Pancreas (tissue), 10 donors: ENCODE measurements around the gene RIPOR3. TPM values are rescaled to one million over a fixed set of nuclear protein-coding genes. Genes with fewer than 3 reads are reported as not detected.

Experiments used
- ATAC-seq, 4 donors: fragments of 200-7000 bp; cut with Tn5 transposase; one replicate each; pipeline versions ENCODE4 v1.8.0 to v1.9.1; 2020; ENCODE audit warnings: mild to moderate bottlenecking in 4 of 4, moderate library complexity in 4 of 4
- DNase-seq, 6 donors: peaks; one replicate each; pipeline ENCODE4 v3.0.0-alpha.2; 2020
- FAIRE-seq: peaks from 2 replicates; lab custom pipeline; 2012; peaks lifted over from hg19 to GRCh38; lab: Jason Lieb, UNC
- H3K27ac ChIP-seq, 4 donors: fragments of 200-600 bp; sonication (generic); 1 replicate in 3 of 4; 2 replicates in 1 of 4; pipeline versions ENCODE4 v1.5.0 to v1.8.0; 2020
- H3K27me3 ChIP-seq, 4 donors: fragments of 200-600 bp; one replicate each; pipeline ENCODE4 v1.8.0; 2021
- H3K36me3 ChIP-seq, 3 donors: fragments of 200-600 bp; sonication (generic) in 1 of 3; one replicate each; pipeline versions ENCODE4 v1.5.0 to v1.8.0; 2020 to 2021
- H3K4me1 ChIP-seq, 3 donors: fragments of 200-600 bp; one replicate each; pipeline ENCODE4 v1.8.0; 2021
- H3K4me3 ChIP-seq, 4 donors: fragments of 200-600 bp; sonication (generic) in 2 of 4; one replicate each; pipeline versions ENCODE4 v1.5.0 to v1.8.0; 2020 to 2021
- H3K9me3 ChIP-seq, 4 donors: fragments of 200-600 bp; one replicate each; pipeline ENCODE4 v1.8.0; 2021
- CTCF ChIP-seq, 4 donors: fragments of 200-600 bp; sonication (generic) in 3 of 4; IDR thresholded peaks; one replicate each; pipeline versions ENCODE4 v1.5.0 to v1.8.0; 2021; ENCODE audit warnings: antibody characterized with exemption in 4 of 4
- WGBS, 2 donors: extraction: QIAGEN DNeasy Blood & Tissue Kit; methylation state at CpG; one replicate each; pipeline ENCODE4 v1.1.7; 2013; 5-methylcytosine and 5-hydroxymethylcytosine counted together
- intact Hi-C, 3 donors: fragments of 100-400 bp; cut with DNase I; formaldehyde crosslinking; loops; one replicate each; pipeline versions ENCODE4 v1.11.1 to v1.14.2; 2022
- polyA plus RNA-seq, 2 donors: library from polyadenylated mRNA; stranded (reverse); fragments of 200-250 nt; gene quantifications; one replicate each; pipeline ENCODE4 v1.2.3, GENCODE V29; 2013
- total RNA-seq, 6 donors: library from RNA; stranded (reverse); fragmentation: NEBNext Ultra II Directional in 4 of 6; extraction: Animal tissue kit (Norgen Biotek cat#: 25700) in 4 of 6; gene quantifications; one replicate each; pipeline versions ENCODE4 v1.2.1 to v1.2.4, GENCODE V29; 2021 to 2023
- donor health status: healthy with polysubstance abuse.
- donor health status: DM: no; HTN: no; CAD: no; lungs with moderate emphysema.
- donor health status: DM: no; HTN: no; CAD: no.
- donor health status: control.
- donor health status: control.
- donor health status: Bipolar disorder and iron deficiency.
- donor health status: DM: yes; HTN: yes; CAD: no.
- donor health status: DM: no; HTN: no; CAD: no.
- donor health status: DM: no; HTN: no; CAD: no.
- donor health status: DM: yes; HTN: yes; CAD: no.

The RIPOR3 gene
- total and polyA plus RNA-seq, 8 donors, result 0.67 to 11.3 (median 2.1) TPM

DNA sequence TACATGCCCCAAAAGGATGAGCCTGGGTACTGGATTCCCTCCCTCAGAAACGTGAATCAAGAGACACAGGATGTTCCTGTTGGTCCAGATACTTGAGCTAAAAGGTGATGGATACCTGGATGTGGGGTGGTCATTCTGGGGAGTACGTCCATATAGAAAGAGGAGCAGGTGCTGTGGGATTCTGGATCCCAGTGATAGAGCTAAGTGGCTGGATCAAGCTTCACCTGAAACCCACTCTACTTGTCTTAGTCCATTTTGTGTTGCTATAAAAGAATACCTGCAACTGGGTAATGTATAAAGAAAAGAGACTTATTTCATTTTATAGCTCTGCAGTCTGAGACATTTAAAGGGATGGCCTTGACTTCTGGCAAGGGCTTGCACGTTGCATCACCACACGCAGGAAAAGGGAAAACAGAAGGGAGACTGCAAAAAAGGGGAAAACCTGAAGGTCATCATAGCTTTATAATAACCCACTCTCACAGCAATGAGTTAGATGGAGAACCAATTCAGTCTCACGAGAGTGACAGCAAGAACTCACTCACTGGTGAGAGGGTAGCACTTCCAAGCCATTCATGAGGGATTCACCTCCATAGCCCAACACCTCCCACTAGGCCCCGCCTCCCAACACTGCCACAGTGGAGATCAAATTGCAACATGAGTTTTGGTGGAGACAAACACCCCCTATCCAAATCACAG lies 31.2 kb downstream of the RIPOR3 start:
- Histone ChIP-seq H3K27ac (peak overlapping the region in 2 of 4 donors; percentile 91 to 96), H3K36me3 (no peaks in the 10 kb centered on the region), H3K4me3 (no peak overlapping the region), H3K9me3 (no peaks in the 10 kb centered on the region), H3K4me1 (peaks cover 43 to 59% (median 51%) of the 10 kb centered on the region in 3 donors), H3K27me3 (no peaks in the 10 kb centered on the region)
- WGBS, 2 donors, result 65 to 68% methylated on average over 6 of the region's 6 CpGs
- no peak for ATAC-seq
- no peak for FAIRE-seq
- TF ChIP-seq CTCF (IDR thresholded peaks at IDR 0.05), result no peak
- intact Hi-C loops, result loop anchor here in 2 of 3 donors (5.0 to 10.0 kb wide), 2 partner anchors 52 to 55 kb away; no protein-coding TSS in a partner anchor
- DNase-seq, result no peak

- no peak overlapping the region for H3K4me3 ChIP-seq
- H3K27ac ChIP-seq, result peak overlapping the region; percentile 36 to 96 (median 78)
- DNase-seq (peak in 3 of 6 donors; percentile 68 to 81 (median 70)), ATAC-seq (peak; percentile 45 to 66 (median 56)), FAIRE-seq (no peak)
- intact Hi-C loops, result no loop called here
- WGBS, 2 donors, result 7 to 10% methylated on average over 10 of the region's 10 CpGs
- no peaks in the 10 kb centered on the region for H3K36me3 ChIP-seq
- no peak for TF ChIP-seq CTCF (IDR thresholded peaks at IDR 0.05)
- peaks cover 39 to 52% (median 46%) of the 10 kb centered on the region in 3 donors for H3K4me1 ChIP-seq
- no peaks in the 10 kb centered on the region for H3K9me3 ChIP-seq
- H3K27me3 ChIP-seq, result no peaks in the 10 kb centered on the region
Observed at GRCh38 chr20:50658804-50659380, 32.5 kb downstream of the RIPOR3 start.

- no peak overlapping the region for H3K4me3 ChIP-seq
- ATAC-seq (peak in 3 of 4 donors; percentile 7 to 48 (median 41)), DNase-seq (peak in 1 of 6 donors; percentile 31), FAIRE-seq (no peak)
- no peaks in the 10 kb centered on the region for H3K9me3 ChIP-seq
- H3K27ac ChIP-seq, result no peak overlapping the region
- 38 to 47% methylated on average over 16 of the region's 16 CpGs for WGBS, 2 donors
- H3K4me1 ChIP-seq, result peaks cover 12 to 23% (median 23%) of the 10 kb centered on the region in 3 donors
- no peaks in the 10 kb centered on the region for H3K36me3 ChIP-seq
- TF ChIP-seq CTCF (IDR thresholded peaks at IDR 0.05), result no peak
- H3K27me3 ChIP-seq, result no peaks in the 10 kb centered on the region
- intact Hi-C loops, result no loop called here
Observed at GRCh38 chr20:50655311-50655880, 35.9 kb downstream of the RIPOR3 start.

DNA sequence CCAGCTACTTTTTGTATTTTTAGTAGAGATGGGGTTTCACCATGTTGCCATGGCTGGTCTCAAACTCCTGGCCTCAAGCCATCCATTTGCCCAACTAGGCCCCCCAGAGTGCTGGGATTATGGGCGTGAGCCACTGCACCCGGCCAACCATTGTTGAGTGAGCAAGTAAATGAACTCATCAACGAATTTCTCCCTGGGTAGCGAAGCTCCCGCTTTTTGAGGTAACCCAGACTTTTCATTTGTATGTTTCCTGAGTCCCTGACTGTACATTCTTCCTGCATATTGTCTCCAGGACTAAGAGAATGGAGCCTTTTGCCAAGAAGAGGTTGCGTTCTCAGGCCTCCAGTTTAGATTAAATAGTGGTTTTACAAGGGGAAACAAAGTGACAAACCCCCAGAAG lies 36.4 kb downstream of the RIPOR3 start:
- WGBS, 2 donors, result 71 to 74% methylated on average over 6 of the region's 6 CpGs
- ATAC-seq (no peak), FAIRE-seq (no peak), DNase-seq (no peak)
- Histone ChIP-seq H3K27ac (no peak overlapping the region), H3K36me3 (no peaks in the 10 kb centered on the region), H3K4me3 (no peak overlapping the region), H3K27me3 (no peaks in the 10 kb centered on the region), H3K4me1 (peaks cover 12 to 19% (median 18%) of the 10 kb centered on the region in 3 donors), H3K9me3 (no peaks in the 10 kb centered on the region)
- TF ChIP-seq CTCF (IDR thresholded peaks at IDR 0.05), result no peak
- intact Hi-C loops, result no loop called here
